H1 (cell line): ENCODE results near the gene DNAI1. TPM values are rescaled to one million over a fixed set of nuclear protein-coding genes. Genes with fewer than 3 reads are reported as not detected.

ENCODE experiments used
- CTCF ChIA-PET: fragments of 300-600 bp; sonication (Branson Sonifier 250); formaldehyde crosslinking; loops from one replicate; lab custom pipeline; 2021; ENCODE audit not compliant: partially characterized antibody; lab: Charles Lee
- POLR2A ChIA-PET: fragments of 300-600 bp; sonication (Branson Sonifier 250); formaldehyde crosslinking; loops from one replicate; lab custom pipeline; 2021; ENCODE audit warnings: inconsistent platforms; ENCODE audit not compliant: partially characterized antibody; lab: Charles Lee
- DNase-seq, 2 experiments: peaks; one replicate each; pipeline versions ENCODE4 v3.0.0 to v3.0.0-alpha.2; 2010 to 2022; ENCODE audit warnings: low spot score in 2 of 2, low read depth in 1 of 2, mixed read lengths in 1 of 2
- FAIRE-seq: peaks from 2 replicates; lab custom pipeline; 2011; peaks lifted over from hg19 to GRCh38; lab: Jason Lieb, UNC
- H2AFZ ChIP-seq: 2 replicates; pipeline ENCODE4 v1.8.1; 2012; ENCODE audit warnings: low read length, inconsistent platforms
- H2AK5ac ChIP-seq: 2 replicates; pipeline ENCODE4 v1.6.1; 2013; ENCODE audit warnings: low read depth, low read length
- H2BK120ac ChIP-seq: replicated peaks from 2 replicates; pipeline ENCODE3; 2013; ENCODE audit warnings: low read depth, low read length, inconsistent platforms
- H2BK12ac ChIP-seq: 2 replicates; pipeline ENCODE4 v1.6.1; 2013; ENCODE audit warnings: low read depth, low read length
- H2BK15ac ChIP-seq: 2 replicates; pipeline ENCODE4 v1.6.1; 2013; ENCODE audit warnings: low read length
- H2BK20ac ChIP-seq: 2 replicates; pipeline ENCODE4 v1.6.1; 2013; ENCODE audit warnings: low read length
- H2BK5ac ChIP-seq: 2 replicates; pipeline ENCODE4 v1.6.1; 2013; ENCODE audit warnings: low read depth, low read length
- H3K14ac ChIP-seq: 2 replicates; pipeline ENCODE4 v1.6.1; 2013; ENCODE audit warnings: inconsistent platforms; ENCODE audit not compliant: insufficient read length
- H3K18ac ChIP-seq: 2 replicates; pipeline ENCODE4 v1.6.1; 2013; ENCODE audit warnings: low read length; ENCODE audit errors: extremely low read depth
- H3K23ac ChIP-seq: 2 replicates; pipeline ENCODE4 v1.6.1; 2013; ENCODE audit warnings: inconsistent platforms; ENCODE audit not compliant: insufficient read length
- H3K23me2 ChIP-seq: 2 replicates; pipeline ENCODE4 v1.6.1; 2013; ENCODE audit warnings: low read depth, low read length
- H3K27ac ChIP-seq: 2 replicates; pipeline ENCODE4 v1.6.1; 2011; ENCODE audit warnings: low read depth, low read length, inconsistent platforms
- H3K27me3 ChIP-seq, 4 experiments: replicated peaks in 1 of 4; 1 replicate in 1 of 4; 2 replicates in 3 of 4; pipeline versions ENCODE4 v1.6.1 to v1.8.1; 2011 to 2013; ENCODE audit warnings: low read length in 3 of 4, mild to moderate bottlenecking in 3 of 4, inconsistent platforms in 2 of 4, mixed read lengths in 2 of 4, moderate library complexity in 1 of 4; ENCODE audit not compliant: control insufficient read depth in 3 of 4, insufficient read depth in 3 of 4; ENCODE audit errors: extremely low read depth in 1 of 4
- H3K36me3 ChIP-seq, 4 experiments: 2 replicates each; pipeline versions ENCODE4 v1.6.1 to v1.8.1; 2011 to 2013; ENCODE audit warnings: mild to moderate bottlenecking in 4 of 4, low read length in 3 of 4, moderate library complexity in 2 of 4, control low read depth in 1 of 4, inconsistent platforms in 1 of 4; ENCODE audit not compliant: insufficient read depth in 4 of 4, control insufficient read depth in 2 of 4
- H3K4ac ChIP-seq: replicated peaks from 2 replicates; pipeline ENCODE3; 2013; ENCODE audit warnings: low read length, low read depth, mixed read lengths, inconsistent platforms; ENCODE audit not compliant: insufficient read length
- H3K4me1 ChIP-seq, 4 experiments: replicated peaks in 1 of 4; 1 replicate in 1 of 4; 2 replicates in 3 of 4; pipeline versions ENCODE4 v1.6.1 to v1.8.1; 2011 to 2013; ENCODE audit warnings: low read length in 3 of 4, inconsistent platforms in 2 of 4, mixed read lengths in 1 of 4; ENCODE audit not compliant: insufficient read depth in 4 of 4, control insufficient read depth in 3 of 4
- H3K4me2 ChIP-seq, 2 experiments: 2 replicates each; pipeline versions ENCODE4 v1.6.1 to v1.8.1; 2011 to 2013; ENCODE audit warnings: low read depth in 2 of 2, low read length in 2 of 2, control low read depth in 1 of 2, inconsistent platforms in 1 of 2, mild to moderate bottlenecking in 1 of 2; ENCODE audit not compliant: insufficient read depth in 1 of 2
- H3K4me3 ChIP-seq, 4 experiments: fragments of 200-600, 300-600 bp in 1 of 4; sonication (generic), shearing (Covaris generic), sonication (Bioruptor Twin) in 1 of 4; 2 replicates each; pipeline versions ENCODE4 v1.5.1 to v1.8.1; 2011 to 2016; ENCODE audit warnings: low read length in 4 of 4, low read depth in 3 of 4, control low read depth in 2 of 4, inconsistent platforms in 2 of 4, mild to moderate bottlenecking in 2 of 4, mixed read lengths in 1 of 4, moderate library complexity in 1 of 4; ENCODE audit not compliant: insufficient read depth in 2 of 4; ENCODE audit errors: extremely low read depth in 1 of 4
- H3K56ac ChIP-seq: replicated peaks from 2 replicates; pipeline ENCODE3; 2013; ENCODE audit warnings: low read depth, mild to moderate bottlenecking, mixed read lengths, low read length, inconsistent platforms; ENCODE audit not compliant: insufficient read length
- H3K79me1 ChIP-seq: 2 replicates; pipeline ENCODE4 v1.6.1; 2013; ENCODE audit warnings: low read depth, low read length, control low read depth
- H3K79me2 ChIP-seq, 2 experiments: 2 replicates each; pipeline versions ENCODE4 v1.6.1 to v1.8.1; 2012 to 2013; ENCODE audit warnings: low read length in 2 of 2, mild to moderate bottlenecking in 2 of 2, inconsistent platforms in 1 of 2; ENCODE audit not compliant: insufficient read depth in 2 of 2, control insufficient read depth in 1 of 2
- H3K9ac ChIP-seq, 4 experiments: replicated peaks in 1 of 4; 1 replicate in 1 of 4; 2 replicates in 3 of 4; pipeline versions ENCODE4 v1.6.1 to v1.8.1; 2011 to 2013; ENCODE audit warnings: low read depth in 3 of 4, low read length in 3 of 4, control low read depth in 2 of 4, mild to moderate bottlenecking in 2 of 4, moderate library complexity in 2 of 4, inconsistent platforms in 1 of 4; ENCODE audit errors: extremely low read depth in 1 of 4
- H3K9me3 ChIP-seq, 2 experiments: 2 replicates each; pipeline versions ENCODE4 v1.6.1 to v1.8.1; 2012 to 2013; ENCODE audit warnings: mild to moderate bottlenecking in 2 of 2, moderate library complexity in 2 of 2, control low read depth in 1 of 2, inconsistent platforms in 1 of 2, low read depth in 1 of 2, low read length in 1 of 2, mixed read lengths in 1 of 2; ENCODE audit not compliant: insufficient read depth in 2 of 2
- H4K20me1 ChIP-seq, 2 experiments: replicated peaks in 1 of 2; 2 replicates each; pipeline versions ENCODE3 to v1.8.1; 2011 to 2013; ENCODE audit warnings: inconsistent platforms in 2 of 2, low read length in 2 of 2, mild to moderate bottlenecking in 1 of 2; ENCODE audit not compliant: insufficient read depth in 2 of 2, control insufficient read depth in 1 of 2
- H4K5ac ChIP-seq: 2 replicates; pipeline ENCODE4 v1.6.1; 2013; ENCODE audit warnings: low read length, low read depth, mixed read lengths, inconsistent platforms; ENCODE audit not compliant: insufficient read length
- H4K8ac ChIP-seq: 2 replicates; pipeline ENCODE4 v1.8.0; 2013; ENCODE audit warnings: mild to moderate bottlenecking, moderate library complexity, low read length, inconsistent platforms; ENCODE audit not compliant: insufficient read depth; ENCODE audit errors: extremely low read depth
- H4K91ac ChIP-seq: replicated peaks from 2 replicates; pipeline ENCODE3; 2013; ENCODE audit warnings: low read length, mixed read lengths, inconsistent platforms; ENCODE audit not compliant: insufficient read length
- TAF1 ChIP-seq: IDR thresholded peaks from 2 replicates; pipeline ENCODE4 v1.6.1; 2011; ENCODE audit warnings: mild to moderate bottlenecking, low read depth, low read length
- WGBS, 2 experiments: shearing (Covaris generic) in 1 of 2; methylation state at CpG; one replicate each; pipeline versions ENCODE4 v1.1.6 to v1.1.7; 2013 to 2015; ENCODE audit warnings: low lambda C conversion rate in 2 of 2, mixed read lengths in 2 of 2, inconsistent platforms in 1 of 2, low coverage in 1 of 2, missing lambda C conversion rate in 1 of 2; ENCODE audit not compliant: insufficient replicate concordance in 2 of 2, insufficient coverage in 1 of 2, insufficient read length in 1 of 2; ENCODE audit errors: extremely low coverage in 1 of 2, missing lambda C conversion rate in 1 of 2; 5-methylcytosine and 5-hydroxymethylcytosine counted together
- polyA plus RNA-seq, 7 experiments: library from polyadenylated mRNA; depleted of rRNA in 3 of 7; stranded (reverse) in 5 of 7; unstranded in 2 of 7; fragments of >200 nt in 5 of 7; fragments of 200-250 nt in 2 of 7; gene quantifications; 1 replicate in 5 of 7; 2 replicates in 1 of 7; 4 replicates in 1 of 7; pipeline versions ENCODE4 v1.2.1 to v1.2.3, GENCODE V29; 2011 to 2013; ENCODE audit warnings: missing spikeins in 2 of 7, mixed read lengths in 2 of 7
- total RNA-seq: library from RNA; stranded (reverse); fragmentation: NEBNext Ultra II Directional; extraction: Animal tissue kit (Norgen Biotek cat#: 25700); gene quantifications from 2 replicates; pipeline ENCODE4 v1.2.1, GENCODE V29; 2021

The DNAI1 gene
- total and polyA plus RNA-seq, 2 of the 8 experiments (the other 6 are each of a cell fraction or from before 2014, with no cell fraction given): 0.37 to 0.54 TPM

GRCh38 chr9:34518110-34518616 is 59.6 kb downstream of the DNAI1 start:
- Histone ChIP-seq H3K9ac (no peak overlapping the region), H3K56ac (no peak overlapping the region), H2BK15ac (no peak overlapping the region), H3K4me1 (peaks cover 6 to 13% (median 13%) of the 10 kb centered on the region in 4 experiments), H2BK20ac (no peak overlapping the region), H2AFZ (no peak overlapping the region), H3K27ac (no peak overlapping the region), H2BK5ac (no peak overlapping the region), H2AK5ac (no peak overlapping the region), H4K8ac (no peak overlapping the region), H3K79me2 (no peaks in the 10 kb centered on the region), H3K4ac (no peak overlapping the region), H2BK120ac (no peak overlapping the region), H3K23ac (no peak overlapping the region), H4K91ac (no peak overlapping the region), H3K4me2 (no peak overlapping the region), H3K14ac (no peak overlapping the region), H2BK12ac (no peak overlapping the region), H3K79me1 (no peaks in the 10 kb centered on the region), H3K23me2 (peaks cover 5% of the 10 kb centered on the region), H3K36me3 (no peaks in the 10 kb centered on the region), H3K27me3 (peaks cover 1 to 12% (median 9%) of the 10 kb centered on the region in 4 experiments; a peak in 5 of 7 replicates), H3K18ac (no peak overlapping the region), H3K9me3 (no peaks in the 10 kb centered on the region), H3K4me3 (no peak overlapping the region), H4K20me1 (no peaks in the 10 kb centered on the region), H4K5ac (no peak overlapping the region)
- 82% methylated on average over 6 of the region's 6 CpGs; no CpG with 5 or more reads in 1 of the 2 experiments for WGBS, 2 experiments
- CTCF ChIA-PET: interaction anchor here (0.9 to 6.2 kb wide), 15 partner anchors 9 to 115 kb away, joined by 3 to 53 read pairs (median 9); no protein-coding TSS in a partner anchor
- DNase-seq (no peak), FAIRE-seq (no peak)
- POLR2A ChIA-PET: no interaction called here
- TF ChIP-seq TAF1: no peak
